ENCODE data around the gene ACY1. TPM values are rescaled to one million over a fixed set of nuclear protein-coding genes. Genes with fewer than 3 reads are reported as not detected.

Gene ACY1
- total and polyA plus RNA-seq, 2 of the 13 experiments (the other 11 are each of a cell fraction or from before 2014, with no cell fraction given): 113 to 162 TPM

- POLR2A ChIA-PET: interaction anchor here (0.6 to 6.8 kb wide), 5 partner anchors 9 to 211 kb away, joined by 3 to 80 read pairs (median 13); partner anchors contain the start of genes ABHD14A, ACY1, PARP3 and RPL29
- peaks cover 89% of the 10 kb centered on the region for H3K4me1 ChIP-seq (ENCODE audit: insufficient read depth, low read length)
- CTCF ChIA-PET (ENCODE audit: low intra/inter-chr PET ratio, low total read pairs): no interaction called here
- H3K27me3 ChIP-seq (ENCODE audit: control insufficient read depth in 1 of 2, insufficient read depth in 2 of 2, low read length in 2 of 2): no peaks in the 10 kb centered on the region
- no TSS peak for BruUV-seq (replicated peaks)
- no peaks in the 10 kb centered on the region for H4K20me1 ChIP-seq (ENCODE audit: insufficient read depth, low read length)
- no peak for ATAC-seq
- no peak for FAIRE-seq
- intact Hi-C loops (cut with micrococcal nuclease; ENCODE audit: unreplicated experiment) (no loop called here), in situ Hi-C loops (cut with HindIII; ENCODE audit: extremely low pct_ligation_motif_present, low pct_unique_long_range_greater_than_20kb) (no loop called here)
- H3K4me2 ChIP-seq (ENCODE audit: low read depth, low read length): peak overlapping the region; percentile 99
- H3K4me3 ChIP-seq (replicated peaks in 1 of 3; ENCODE audit: insufficient read depth in 1 of 3, low read depth in 2 of 3, low read length in 3 of 3): peak overlapping the region; percentile 69 to 89 (median 72)
- peaks cover 3% of the 10 kb centered on the region for H3K79me2 ChIP-seq (ENCODE audit: insufficient read depth, low read length)
- no peak overlapping the region for H2AFZ ChIP-seq (ENCODE audit: low read length)
- TF ChIP-seq TBX3 (IDR thresholded peaks at IDR 0.05; ENCODE audit: borderline replicate concordance) (no peak), UBTF (CRISPR knock-in tag; IDR thresholded peaks at IDR 0.05) (no peak), NR2C2 (CRISPR knock-in tag; IDR thresholded peaks at IDR 0.05; ENCODE audit: borderline replicate concordance) (no peak), ZNF761 (CRISPR knock-in tag; conservative IDR thresholded peaks at IDR 0.05) (no peak), REL (CRISPR knock-in tag; conservative IDR thresholded peaks at IDR 0.05) (no peak), HNRNPK (IDR thresholded peaks at IDR 0.05; ENCODE audit: low read depth, low read length, poor library complexity, severe bottlenecking) (no peak), NFYC (CRISPR knock-in tag; IDR thresholded peaks at IDR 0.05) (no peak), HINFP (CRISPR knock-in tag; IDR thresholded peaks at IDR 0.05; ENCODE audit: low read depth) (no peak), ZBTB39 (CRISPR knock-in tag; IDR thresholded peaks at IDR 0.05) (no peak), HNRNPH1 (optimal IDR thresholded peaks at IDR 0.05; ENCODE audit: low read depth, low read length) (no peak)
- peak overlapping the region; percentile 89 for H3K9ac ChIP-seq (ENCODE audit: insufficient read depth, low read depth, low read length)
- H3K36me3 ChIP-seq (replicated peaks in 1 of 2; ENCODE audit: control insufficient read depth in 1 of 2, insufficient read depth in 2 of 2, low read length in 2 of 2): peaks cover 1 to 5% of the 10 kb centered on the region in 2 experiments; a peak in 2 of 5 replicates
- peak overlapping the region; percentile 80 for H3K27ac ChIP-seq (ENCODE audit: extremely low read length, insufficient read depth, low read length)
- no peaks in the 10 kb centered on the region for H3K9me3 ChIP-seq (ENCODE audit: low read length)
- DNase-seq (ENCODE audit: low spot score): no peak
- WGBS (ENCODE audit: low lambda C conversion rate): 78% methylated on average over 3 of the region's 5 CpGs
Observed at GRCh38 chr3:51966486-51966885, 16.8 kb upstream of the ACY1 start.

Measured in HepG2 (cell line).